Umbilical cord (tissue), 2 donors: ENCODE data around the gene DUXB. TPM values are rescaled to one million over a fixed set of nuclear protein-coding genes. Genes with fewer than 3 reads are reported as not detected.

ENCODE experiments used
- DNase-seq: peaks from one replicate; pipeline ENCODE4 v3.0.0-alpha.2; 2015; ENCODE audit warnings: low spot score
- total RNA-seq: library from RNA; depleted of rRNA; stranded (reverse); fragments of >200 nt; gene quantifications from one replicate; pipeline ENCODE4 v1.2.3, GENCODE V29; 2014; ENCODE audit warnings: low replicate concordance; ENCODE audit not compliant: insufficient read depth

The DUXB gene
- not detected for total RNA-seq

- DNase-seq = no peak
Measured at GRCh38 chr16:75701361-75701760, at the start of gene DUXB. Gene DUXB (minus strand): TSS chr16:75701461. CDS start chr16:75701418, 43 bp downstream.

DNA sequence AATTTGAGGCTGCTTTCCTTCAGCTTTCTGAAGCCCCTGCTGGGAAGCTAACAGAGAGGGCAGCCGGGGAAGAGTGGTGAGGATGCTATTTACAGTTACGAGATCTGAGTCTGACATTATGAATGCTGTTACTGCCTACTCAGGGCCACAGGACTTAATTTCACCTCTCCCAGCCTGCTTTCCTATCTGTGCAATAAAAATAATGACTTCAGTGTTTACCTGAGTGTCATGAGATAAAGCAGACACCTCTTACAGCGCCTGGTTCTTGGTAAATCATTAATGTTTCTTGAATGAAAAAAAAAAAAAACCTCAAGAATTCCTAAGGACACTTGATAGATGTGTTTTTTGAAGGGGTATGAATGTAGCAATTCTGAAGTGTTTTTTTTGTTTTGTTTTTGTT, 49.3 kb upstream of the DUXB start:
- DNase-seq = no peak

DNA sequence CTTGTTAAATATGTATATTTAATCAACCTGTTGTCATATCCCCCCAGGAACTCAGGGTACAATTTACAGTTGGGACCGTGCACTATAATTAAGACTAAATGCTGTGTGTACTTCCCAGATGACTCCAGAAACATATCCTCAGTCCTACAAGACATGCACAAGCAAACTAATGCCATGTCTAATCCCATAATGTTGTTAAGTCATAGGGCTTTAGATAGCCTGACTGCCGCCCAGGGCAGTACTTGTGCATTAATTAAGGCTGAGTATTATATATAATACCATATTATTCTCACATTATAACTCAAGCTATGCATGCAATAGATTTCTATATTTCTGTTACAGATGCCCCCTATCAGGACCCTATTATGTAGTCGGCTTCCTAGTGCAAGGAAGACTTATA, 45.1 kb upstream of the DUXB start:
- DNase-seq = no peak

DNA sequence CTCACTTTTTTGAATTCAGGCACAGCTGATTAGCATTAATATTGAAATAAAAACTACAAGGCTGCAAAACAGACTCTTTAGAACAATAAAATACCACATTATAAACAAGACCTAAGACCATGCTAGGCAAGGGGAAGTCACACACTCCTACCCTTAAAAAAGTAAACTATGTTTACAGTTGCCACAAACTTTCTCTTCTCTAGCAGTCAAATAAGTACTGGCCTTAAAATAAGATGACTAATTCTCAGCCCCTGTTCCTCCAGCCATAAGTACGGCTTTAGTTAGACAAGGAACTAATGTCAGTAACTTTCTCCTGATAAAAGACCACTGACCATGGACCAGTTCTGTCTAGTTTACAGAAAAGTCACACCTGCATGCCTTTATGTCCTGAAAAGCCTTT, 44.6 kb upstream of the DUXB start:
- DNase-seq = no peak

DNA sequence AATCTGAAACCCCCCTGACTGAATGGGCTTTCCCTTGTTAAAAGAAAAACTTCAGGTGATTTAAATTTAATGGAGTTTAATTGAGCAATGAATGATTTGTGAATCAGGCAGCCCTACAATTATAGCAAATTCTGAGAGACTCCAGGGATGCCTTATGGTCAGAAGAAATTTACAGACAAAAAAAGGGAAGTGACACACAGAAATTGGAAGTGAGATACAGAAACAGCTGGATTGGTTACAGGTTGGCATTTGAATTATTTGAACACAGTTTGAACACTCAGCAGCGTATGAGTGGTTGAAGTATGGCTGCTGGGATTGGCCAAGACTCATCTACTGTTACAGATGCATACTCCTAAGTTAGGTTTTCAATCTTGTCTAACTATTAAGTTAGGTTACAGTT, 44.0 kb upstream of the DUXB start:
- no peak for DNase-seq

DNA sequence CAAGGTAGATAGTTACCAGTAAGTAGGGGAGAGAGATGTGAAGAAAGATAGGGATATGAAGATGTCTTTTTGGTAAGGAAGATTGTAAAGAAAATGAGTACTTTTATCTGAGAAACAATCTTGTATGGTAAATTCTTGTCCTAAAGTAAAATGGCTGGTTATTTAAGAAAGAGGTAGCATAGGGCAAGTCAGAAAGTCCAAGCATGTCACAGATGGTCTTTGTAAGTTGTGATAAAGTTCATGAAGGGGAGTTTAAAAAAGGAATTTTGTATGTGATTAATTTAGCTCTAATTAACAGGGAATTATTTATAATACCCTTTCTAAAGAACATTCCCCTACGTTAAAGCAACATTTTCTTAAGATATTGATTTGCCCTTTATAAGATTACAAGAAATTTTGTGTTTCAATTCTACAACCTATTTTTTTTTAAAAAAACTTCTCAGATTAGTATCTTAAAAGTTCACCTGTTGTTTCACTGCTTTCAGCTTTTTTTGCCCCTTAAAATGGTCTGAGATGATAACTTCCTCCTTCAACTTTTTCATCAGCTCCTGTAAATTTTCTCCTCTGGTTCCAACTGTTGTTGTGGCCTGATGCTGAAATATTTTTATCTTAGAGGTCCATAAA, 41.3 kb upstream of the DUXB start:
- no peak for DNase-seq

DNA sequence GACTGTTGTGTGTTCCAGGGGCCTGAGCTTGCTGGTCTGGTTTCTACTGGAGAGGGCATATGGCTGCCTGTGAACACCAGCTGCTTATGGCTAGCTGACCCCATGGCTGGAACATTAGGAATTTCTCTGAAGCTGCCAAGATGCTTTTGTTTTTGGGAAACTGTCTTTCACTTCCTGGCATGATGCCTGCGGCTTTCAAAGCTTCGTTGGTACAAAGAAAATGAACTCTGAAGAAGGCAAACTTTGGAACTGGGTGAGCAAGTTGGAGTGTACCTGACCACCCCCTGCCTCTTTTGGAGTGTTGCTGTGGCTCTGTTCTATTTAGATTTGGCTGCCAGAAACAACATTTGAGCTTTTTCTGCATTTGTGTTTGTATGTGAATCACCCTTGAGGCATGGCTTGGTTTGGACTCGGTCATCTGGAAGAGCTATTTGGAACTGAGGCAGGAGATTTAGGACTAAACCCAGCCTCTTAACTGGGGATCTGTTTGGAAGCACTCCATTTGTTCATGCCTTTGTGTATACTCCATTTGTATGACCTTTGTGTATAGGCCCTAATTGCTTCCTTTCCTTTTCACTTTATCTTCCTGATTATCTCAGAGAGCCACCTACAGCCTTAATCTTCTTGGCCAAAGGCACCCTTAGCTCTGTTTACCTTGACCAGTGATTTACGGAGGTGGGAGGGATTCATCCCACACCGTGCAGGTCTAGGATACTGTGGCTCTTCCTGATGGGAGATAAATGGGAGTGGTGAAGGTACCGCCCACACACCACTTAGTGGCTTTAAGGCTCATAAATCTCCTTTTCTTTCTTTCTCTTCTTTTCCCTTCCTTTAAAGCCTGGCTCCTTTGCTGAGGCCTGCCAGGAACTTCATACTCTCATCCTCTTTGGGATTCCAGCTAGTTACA, 32.3 kb upstream of the DUXB start:
- peak; percentile 93 for DNase-seq

- DNase-seq = no peak
Measured at GRCh38 chr16:75732871-75733270, 31.6 kb upstream of the DUXB start.

DNA sequence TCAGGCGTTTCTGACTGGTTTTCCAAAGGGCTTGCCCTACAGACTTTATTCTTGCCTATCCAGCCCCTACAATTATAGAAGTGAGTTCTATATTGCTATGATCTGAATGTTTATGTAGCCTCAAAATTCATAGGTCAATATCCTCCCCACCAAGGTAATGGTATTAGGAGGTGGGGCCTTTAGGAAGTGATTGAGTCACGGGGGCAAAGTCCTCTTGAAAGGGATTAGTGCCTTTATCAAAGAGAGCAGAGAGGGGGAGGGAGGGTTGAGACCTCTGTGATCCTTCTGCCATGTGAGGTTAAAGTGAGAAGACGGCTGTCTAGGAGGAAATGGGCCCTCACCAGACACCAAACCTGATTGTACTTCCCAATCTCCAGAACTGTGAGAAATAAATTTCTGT, 26.0 kb upstream of the DUXB start:
- DNase-seq = no peak

- DNase-seq = no peak
Measured at GRCh38 chr16:75726390-75726789, 25.1 kb upstream of the DUXB start, which contains the start of gene CPHXL. Gene CPHXL (minus strand): TSS chr16:75726490. CDS start chr16:75726442, 48 bp downstream.

DNA sequence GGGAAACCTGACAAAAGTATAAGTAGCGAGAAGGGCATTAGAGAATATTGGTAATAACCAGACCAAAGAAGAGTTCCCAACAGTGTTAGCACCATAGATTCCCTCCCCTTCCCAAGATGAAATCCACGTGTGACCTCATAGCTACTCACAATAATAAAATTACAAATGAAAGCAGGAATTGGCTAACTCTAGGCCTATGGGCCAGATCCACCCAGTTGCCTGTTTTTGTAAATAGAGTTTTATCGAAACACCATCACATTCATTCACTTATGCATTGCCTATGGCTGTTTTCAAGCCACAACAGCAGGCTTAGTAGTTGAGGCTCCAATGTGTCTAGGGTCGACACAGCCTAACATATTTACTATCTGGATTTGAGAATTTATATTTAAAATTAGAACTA, 17.2 kb upstream of the DUXB start:
- no peak for DNase-seq

- DNase-seq = no peak
Measured at GRCh38 chr16:75714661-75715060, 13.4 kb upstream of the DUXB start.

GRCh38 chr16:75710344-75710743, 9.1 kb upstream of the DUXB start:
- DNase-seq = no peak

- DNase-seq = peak; percentile 57
Measured at GRCh38 chr16:75703306-75703705, 2.0 kb upstream of the DUXB start.

- DNase-seq = peak; percentile 41
Measured at GRCh38 chr16:75702242-75702641, 981 bp upstream of the DUXB start.

GRCh38 chr16:75697571-75697970, 3.7 kb downstream of the DUXB start:
- DNase-seq = no peak

GRCh38 chr16:75695708-75696107, 5.6 kb downstream of the DUXB start:
- no peak for DNase-seq

DNA sequence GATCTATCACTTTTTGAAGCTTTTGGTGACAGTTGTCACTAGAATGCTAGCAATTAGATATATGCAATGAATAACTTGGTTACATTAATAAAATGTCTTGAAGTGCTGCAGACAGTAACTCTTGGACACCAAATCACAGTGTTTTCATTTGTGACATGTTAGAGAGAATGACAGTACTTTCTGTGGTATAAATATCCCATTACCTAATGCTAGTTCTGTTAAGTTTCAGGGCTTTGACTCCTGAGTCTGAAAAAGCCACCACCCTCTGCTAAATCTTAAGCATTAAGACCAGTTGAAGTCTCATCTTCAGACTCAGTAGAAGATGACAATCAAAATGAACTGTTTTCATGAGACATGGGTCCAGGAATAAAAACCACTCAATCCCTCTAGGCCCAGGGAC, 13.9 kb downstream of the DUXB start:
- DNase-seq = no peak

DNA sequence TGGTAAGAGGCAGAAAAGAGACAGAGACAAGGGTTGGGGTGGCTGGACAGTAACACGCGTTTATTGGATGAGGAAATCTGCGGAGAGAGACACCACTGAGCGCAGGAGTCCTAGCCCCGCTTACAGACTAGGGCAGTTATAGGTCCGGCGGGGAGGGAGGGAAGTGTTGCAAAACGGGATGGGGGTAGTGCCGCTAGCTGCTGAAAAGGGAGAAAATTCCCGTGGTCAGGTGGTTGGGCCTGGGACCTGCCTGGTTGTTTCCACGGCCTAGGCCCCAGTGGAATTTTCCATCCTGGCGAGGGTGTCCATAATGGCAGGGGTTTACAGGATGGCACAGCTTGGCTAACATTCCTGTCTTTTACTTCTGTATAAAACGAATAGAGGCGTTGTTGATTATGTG, 19.0 kb downstream of the DUXB start:
- DNase-seq = no peak

DNA sequence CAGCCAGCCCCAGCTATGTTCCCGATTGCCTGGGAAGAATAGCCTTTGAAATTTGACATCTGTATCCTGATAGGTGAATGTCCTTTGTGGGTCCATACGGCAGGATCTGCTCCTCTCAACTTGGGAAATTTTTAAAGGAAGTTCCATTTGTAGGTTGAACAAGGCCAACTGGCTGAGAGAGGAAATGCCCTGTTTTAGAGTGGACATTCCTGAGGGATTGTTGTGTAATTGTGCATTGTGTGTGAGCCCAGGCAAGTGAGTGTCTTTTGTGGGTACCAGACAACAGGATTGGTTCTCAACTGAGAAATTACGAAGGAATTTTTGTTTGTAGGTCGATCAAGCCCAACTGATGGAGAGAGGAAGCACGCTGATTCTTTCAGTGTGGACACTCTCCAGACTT, 21.9 kb downstream of the DUXB start:
- DNase-seq = no peak

- DNase-seq = no peak
Measured at GRCh38 chr16:75676909-75677308, 24.4 kb downstream of the DUXB start, which contains the start of gene CPHXL2. Gene CPHXL2 (minus strand): TSS chr16:75677009. CDS start chr16:75676999, 10 bp downstream.

GRCh38 chr16:75667503-75667902, 33.8 kb downstream of the DUXB start:
- no peak for DNase-seq
